Esophagus squamous epithelium (tissue), 5 donors: ENCODE measurements around the gene PRSS56. TPM values are rescaled to one million over a fixed set of nuclear protein-coding genes. Genes with fewer than 3 reads are reported as not detected.

Experiments
- DNase-seq: peaks from one replicate; lab custom pipeline; 2025; lab: John Stamatoyannopoulos, UW
- H3K27ac ChIP-seq, 4 donors: fragments of 200-600 bp; sonication (generic); one replicate each; pipeline ENCODE4 v1.5.1; 2016 to 2019; ENCODE audit warnings: mild to moderate bottlenecking in 1 of 4
- H3K27me3 ChIP-seq, 4 donors: fragments of 200-600 bp; sonication (generic); 1 replicate in 3 of 4; 2 replicates in 1 of 4; pipeline versions ENCODE4 v1.5.1 to v1.6.0; 2017 to 2021; ENCODE audit warnings: antibody characterized with exemption in 1 of 4
- H3K36me3 ChIP-seq, 3 donors: fragments of 200-600 bp; sonication (generic); one replicate each; pipeline ENCODE4 v1.5.1; 2016 to 2019
- H3K4me1 ChIP-seq, 3 donors: fragments of 200-600 bp; sonication (generic); one replicate each; pipeline ENCODE4 v1.5.1; 2017 to 2019
- H3K4me3 ChIP-seq, 4 donors: fragments of 200-600 bp; sonication (generic); 1 replicate in 3 of 4; 2 replicates in 1 of 4; pipeline ENCODE4 v1.5.1; 2016 to 2019; ENCODE audit warnings: mild to moderate bottlenecking in 2 of 4, moderate library complexity in 1 of 4
- H3K9me3 ChIP-seq, 3 donors: fragments of 200-600 bp; sonication (generic); one replicate each; pipeline ENCODE4 v1.5.1; 2016 to 2019
- POLR2A ChIP-seq, 4 donors: fragments of 450-650 bp; IDR thresholded peaks; one replicate each; pipeline ENCODE4 v1.6.1; 2017; ENCODE audit warnings: antibody characterized with exemption in 4 of 4, mild to moderate bottlenecking in 4 of 4, moderate library complexity in 3 of 4
- WGBS, 2 donors: methylation state at CpG; one replicate each; pipeline ENCODE4 v1.1.5; 2018; 5-methylcytosine and 5-hydroxymethylcytosine counted together
- intact Hi-C: fragments of 100-400 bp; cut with DNase I; formaldehyde crosslinking; loops from one replicate; pipeline ENCODE4 v1.15.0; 2022
- total RNA-seq, 4 donors: library from RNA; depleted of rRNA; stranded (reverse); fragments of >200 nt; gene quantifications; one replicate each; pipeline ENCODE4 v1.1.0, GENCODE V29; 2016
- TF ChIP-seq, protein P1 (sequence below), 6 experiments: fragments of 450-650 bp in 4 of 6; fragments of 200-600 bp in 2 of 6; sonication (generic) in 2 of 6; IDR thresholded peaks; one replicate each; pipeline ENCODE4 v1.5.1; 2016 to 2019; ENCODE audit warnings: antibody characterized with exemption in 6 of 6, mild to moderate bottlenecking in 4 of 6, moderate library complexity in 4 of 6
- donor health status: DM: yes; HTN: yes; CAD: no.

The PRSS56 gene
- total RNA-seq, 4 donors from 2014 or later, result not detected

GRCh38 chr2:232484628-232485347 lies 35.4 kb upstream of the PRSS56 start:
- no peak for DNase-seq
- intact Hi-C loops, result no loop called here

DNA sequence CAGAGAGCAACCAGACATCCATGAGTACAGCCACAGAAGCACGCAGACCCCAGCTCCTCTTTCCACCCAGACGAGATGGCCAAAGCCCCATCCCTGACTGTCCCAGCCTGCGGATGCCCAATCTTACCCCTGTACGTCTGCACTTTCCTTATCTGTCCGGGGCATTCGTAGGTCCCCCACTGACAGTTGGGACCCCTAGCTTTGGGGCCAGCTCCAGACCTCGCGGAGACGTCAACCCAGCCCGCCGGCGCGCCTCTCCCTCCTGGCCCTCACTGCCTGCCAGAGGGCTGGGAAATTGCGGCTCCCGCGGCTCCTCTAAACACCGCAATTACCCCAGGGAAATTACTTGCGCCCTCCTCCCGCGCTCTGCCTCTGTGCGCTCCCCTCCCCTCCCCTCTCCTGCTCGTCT lies 34.8 kb upstream of the PRSS56 start:
- WGBS, 2 donors, result 8 to 17% methylated on average over 19 to 20 of the region's 22 CpGs
- H3K4me3 ChIP-seq, result peak overlapping the region in 1 of 4 donors; percentile 16

More at GRCh38 chr2:232484628-232485347, 35.4 kb upstream of the PRSS56 start:
- Histone ChIP-seq H3K4me1 (peaks cover 8 to 31% (median 27%) of the 10 kb centered on the region in 3 donors), H3K4me3 (no peak overlapping the region), H3K9me3 (no peaks in the 10 kb centered on the region), H3K27ac (no peak overlapping the region), H3K27me3 (peaks cover 0 to 100% (median 14%) of the 10 kb centered on the region in 4 donors), H3K36me3 (no peaks in the 10 kb centered on the region)
- TF ChIP-seq POLR2A (IDR thresholded peaks at IDR 0.05), result no peak
- TF ChIP-seq, protein P1, sequence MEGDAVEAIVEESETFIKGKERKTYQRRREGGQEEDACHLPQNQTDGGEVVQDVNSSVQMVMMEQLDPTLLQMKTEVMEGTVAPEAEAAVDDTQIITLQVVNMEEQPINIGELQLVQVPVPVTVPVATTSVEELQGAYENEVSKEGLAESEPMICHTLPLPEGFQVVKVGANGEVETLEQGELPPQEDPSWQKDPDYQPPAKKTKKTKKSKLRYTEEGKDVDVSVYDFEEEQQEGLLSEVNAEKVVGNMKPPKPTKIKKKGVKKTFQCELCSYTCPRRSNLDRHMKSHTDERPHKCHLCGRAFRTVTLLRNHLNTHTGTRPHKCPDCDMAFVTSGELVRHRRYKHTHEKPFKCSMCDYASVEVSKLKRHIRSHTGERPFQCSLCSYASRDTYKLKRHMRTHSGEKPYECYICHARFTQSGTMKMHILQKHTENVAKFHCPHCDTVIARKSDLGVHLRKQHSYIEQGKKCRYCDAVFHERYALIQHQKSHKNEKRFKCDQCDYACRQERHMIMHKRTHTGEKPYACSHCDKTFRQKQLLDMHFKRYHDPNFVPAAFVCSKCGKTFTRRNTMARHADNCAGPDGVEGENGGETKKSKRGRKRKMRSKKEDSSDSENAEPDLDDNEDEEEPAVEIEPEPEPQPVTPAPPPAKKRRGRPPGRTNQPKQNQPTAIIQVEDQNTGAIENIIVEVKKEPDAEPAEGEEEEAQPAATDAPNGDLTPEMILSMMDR (IDR thresholded peaks at IDR 0.05), result no peak
- 71 to 77% methylated on average over 7 to 8 of the region's 12 CpGs for WGBS, 2 donors

DNA sequence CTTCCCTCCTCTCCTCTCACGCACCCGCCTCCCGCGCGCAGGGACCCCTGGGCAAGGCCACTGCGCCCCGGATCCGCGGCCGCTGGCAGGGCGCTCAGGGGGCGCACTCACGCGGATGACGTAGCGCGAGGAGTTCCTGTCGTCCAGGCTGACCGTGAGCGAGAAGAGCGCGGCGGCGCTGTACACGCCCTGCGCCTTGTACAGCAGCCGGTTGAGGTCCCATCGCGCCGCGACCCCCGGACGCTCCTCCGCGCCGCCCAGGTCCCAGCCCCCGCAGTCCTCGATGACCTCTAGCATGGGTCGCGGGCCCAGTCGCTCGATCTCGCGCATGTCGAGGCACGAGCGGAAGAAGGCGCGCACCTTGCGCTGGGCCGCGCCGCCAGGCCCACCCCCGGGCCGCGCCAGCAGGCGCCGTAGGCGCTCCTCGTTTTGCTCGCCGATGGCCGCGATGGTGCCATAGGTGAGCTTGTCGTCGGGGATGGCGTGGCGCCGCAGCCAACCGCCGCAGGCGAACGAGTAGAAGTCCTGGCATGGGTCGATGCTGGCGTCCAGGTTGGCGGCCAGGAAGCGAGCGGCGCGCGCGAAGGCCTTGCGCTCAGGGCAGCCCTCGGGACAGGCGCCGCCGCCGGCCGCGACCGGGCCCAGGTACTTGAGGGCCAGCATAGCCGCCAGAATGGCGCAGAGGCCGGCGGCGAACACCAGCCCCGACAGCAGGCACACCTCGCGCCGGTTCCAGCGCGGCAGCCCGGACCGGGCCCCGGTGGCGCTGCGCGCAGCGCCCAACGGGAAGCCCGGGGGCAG lies 34.2 kb upstream of the PRSS56 start:
- DNase-seq, result no peak
- Histone ChIP-seq H3K36me3 (no peaks in the 10 kb centered on the region), H3K4me1 (peaks cover 8 to 31% (median 27%) of the 10 kb centered on the region in 3 donors), H3K4me3 (peak overlapping the region in 1 of 4 donors; percentile 16), H3K9me3 (no peaks in the 10 kb centered on the region), H3K27ac (no peak overlapping the region), H3K27me3 (peaks cover 0 to 100% (median 14%) of the 10 kb centered on the region in 4 donors)
- no peak for TF ChIP-seq POLR2A (IDR thresholded peaks at IDR 0.05)
- TF ChIP-seq, protein P1 (IDR thresholded peaks at IDR 0.05), result no peak
- intact Hi-C loops, result no loop called here
- 14% methylated on average over 17 of the region's 111 CpGs; no CpG with 5 or more reads in 1 of the 2 donors for WGBS, 2 donors

More for the DNA sequence above, 34.8 kb upstream of the PRSS56 start:
- Histone ChIP-seq H3K27me3 (peaks cover 0 to 100% (median 14%) of the 10 kb centered on the region in 4 donors), H3K36me3 (no peaks in the 10 kb centered on the region), H3K4me1 (peaks cover 8 to 31% (median 27%) of the 10 kb centered on the region in 3 donors), H3K9me3 (no peaks in the 10 kb centered on the region), H3K27ac (no peak overlapping the region)
- intact Hi-C loops, result no loop called here
- DNase-seq, result no peak
- TF ChIP-seq, protein P1 (IDR thresholded peaks at IDR 0.05), result no peak
- no peak for TF ChIP-seq POLR2A (IDR thresholded peaks at IDR 0.05)

DNA sequence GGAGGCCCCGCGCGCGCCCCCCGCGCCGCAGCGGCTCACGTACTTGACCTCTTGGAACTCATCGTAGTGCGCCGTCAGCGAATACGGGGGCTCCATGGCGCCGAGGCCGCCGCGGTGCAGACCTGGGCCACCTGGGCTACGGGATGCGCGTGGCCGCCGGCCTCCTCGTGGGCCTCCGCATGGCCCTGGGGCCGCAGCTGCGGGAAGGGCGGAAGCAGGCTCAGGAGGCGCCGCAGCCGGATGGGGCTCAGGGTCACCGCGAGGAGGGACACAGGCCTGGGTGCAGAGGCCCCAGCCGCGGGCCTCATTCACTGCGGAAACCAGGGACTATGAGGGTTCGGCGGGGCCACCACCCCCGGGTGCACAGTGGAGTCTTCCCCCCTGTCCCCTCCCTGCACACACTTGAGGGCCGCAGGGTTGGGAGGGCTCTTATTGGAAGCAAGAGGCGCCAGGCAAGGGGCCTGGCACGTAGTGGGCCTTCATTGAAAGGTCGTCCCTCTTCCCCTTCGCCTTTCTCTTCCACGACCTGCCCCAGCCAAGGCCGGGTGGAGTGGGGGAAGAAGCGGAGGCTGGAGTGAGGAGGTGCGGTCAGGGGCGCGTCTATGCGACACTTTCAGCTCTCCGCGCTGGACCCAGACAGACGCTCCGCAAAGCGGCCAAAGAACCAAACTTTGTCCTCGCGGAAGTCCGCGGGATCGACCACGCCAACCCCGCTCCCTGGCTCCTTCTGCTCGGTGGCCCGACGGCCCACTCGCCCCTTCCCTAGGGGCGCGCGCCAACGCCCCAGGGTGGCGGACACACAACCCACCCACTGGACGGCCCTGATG lies 33.4 kb upstream of the PRSS56 start:
- Histone ChIP-seq H3K4me1 (peaks cover 8 to 31% (median 27%) of the 10 kb centered on the region in 3 donors), H3K36me3 (no peaks in the 10 kb centered on the region), H3K27ac (no peak overlapping the region), H3K9me3 (no peaks in the 10 kb centered on the region), H3K27me3 (peaks cover 0 to 92% (median 14%) of the 10 kb centered on the region in 4 donors), H3K4me3 (peak overlapping the region in 2 of 4 donors; percentile 28 to 52)
- TF ChIP-seq POLR2A (IDR thresholded peaks at IDR 0.05), result no peak
- TF ChIP-seq, protein P1 (IDR thresholded peaks at IDR 0.05), result no peak
- no peak for DNase-seq
- 0 to 7% methylated on average over 3 to 8 of the region's 74 CpGs for WGBS, 2 donors
- intact Hi-C loops, result no loop called here
